ENCODE measurements around the gene MAN1A1.
"Not testable (repeated sequence)": the region's sequence is repeated elsewhere in the genome, so short reads cannot be mapped to it uniquely, and the experiment has no call there.

Gene MAN1A1

DNA sequence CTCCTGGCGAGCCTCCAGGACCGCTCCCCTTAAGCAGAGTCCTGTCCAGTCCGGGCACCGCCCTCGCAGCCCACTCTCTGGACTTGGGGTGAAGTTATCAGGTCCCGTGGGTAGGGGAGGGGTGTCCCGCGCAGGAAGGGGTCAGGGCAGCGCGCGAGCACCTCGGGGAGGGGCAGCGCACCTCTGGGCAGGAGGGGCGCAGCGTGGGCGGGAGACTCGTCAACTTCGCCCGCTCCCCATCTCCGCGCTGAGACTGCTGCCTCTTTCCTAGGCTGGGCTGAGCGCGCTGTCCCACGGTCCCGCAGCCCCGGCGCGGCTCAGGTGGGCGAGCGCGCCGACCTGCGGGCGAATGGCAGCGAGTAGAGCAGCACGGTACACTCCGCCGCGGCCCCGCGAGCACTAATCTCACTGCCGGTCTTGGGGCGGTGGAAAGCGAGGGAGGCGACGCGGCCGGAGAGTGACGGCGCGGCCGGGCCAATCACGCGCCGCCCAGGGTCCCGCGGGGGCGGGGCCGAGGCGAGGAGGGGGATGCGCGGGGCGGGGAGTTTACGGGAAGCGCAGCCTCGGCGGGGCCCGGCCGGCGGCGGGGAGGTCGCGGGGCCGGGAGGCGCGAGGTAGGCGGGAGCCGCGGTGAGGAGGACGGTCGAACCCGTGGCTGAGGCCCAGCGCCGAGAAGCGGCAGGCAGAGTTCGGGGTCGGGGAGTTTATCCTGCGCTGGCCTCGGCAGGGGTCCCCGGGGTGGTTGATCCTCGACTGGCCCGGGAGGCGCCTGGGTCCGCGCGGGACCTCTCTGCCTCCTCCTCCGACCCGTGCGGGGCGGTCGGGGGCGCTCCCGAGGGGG lies at the start of gene MAN1A1:
TSS of gene MAN1A1 (minus strand) at position 401 of the 841 bp plus-strand sequence. CDS start 696 bp downstream, outside the sequence.
- H3K4me1 ChIP-seq (ENCODE audit: control insufficient read depth in 1 of 2, insufficient read depth in 2 of 2, low read length in 2 of 2), result peaks cover 4 to 24% of the 10 kb centered on the region in 2 donors
- no peaks in the 10 kb centered on the region for H3K9me3 ChIP-seq (ENCODE audit: control insufficient read depth in 1 of 2, low read length in 2 of 2)
- no peaks in the 10 kb centered on the region for H3K27me3 ChIP-seq (ENCODE audit: low read depth, low read length)
- H3K4me3 ChIP-seq (ENCODE audit: low read depth in 1 of 2, low read length in 2 of 2), result peak within 1 kb of the TSS; percentile 75 to 99
- no peaks in the 10 kb centered on the region for H3K36me3 ChIP-seq (ENCODE audit: control insufficient read depth in 1 of 2, insufficient read depth in 2 of 2, low read length in 2 of 2)
- H3K27ac ChIP-seq (ENCODE audit: low read length), result peak within 1 kb of the TSS; percentile 83

GRCh38 chr6:119395192-119395591 lies 45.6 kb upstream of the MAN1A1 start:
- Histone ChIP-seq H3K9me3 (ENCODE audit: control insufficient read depth in 1 of 2, low read length in 2 of 2) (peaks cover 10 to 56% of the 10 kb centered on the region in 2 donors), H3K27me3 (ENCODE audit: low read depth, low read length) (no peaks in the 10 kb centered on the region), H3K4me3 (ENCODE audit: low read depth in 1 of 2, low read length in 2 of 2) (no peak overlapping the region), H3K4me1 (ENCODE audit: control insufficient read depth in 1 of 2, insufficient read depth in 2 of 2, low read length in 2 of 2) (no peaks in the 10 kb centered on the region), H3K36me3 (ENCODE audit: control insufficient read depth in 1 of 2, insufficient read depth in 2 of 2, low read length in 2 of 2) (no peaks in the 10 kb centered on the region), H3K27ac (ENCODE audit: low read length) (no peak overlapping the region)

DNA sequence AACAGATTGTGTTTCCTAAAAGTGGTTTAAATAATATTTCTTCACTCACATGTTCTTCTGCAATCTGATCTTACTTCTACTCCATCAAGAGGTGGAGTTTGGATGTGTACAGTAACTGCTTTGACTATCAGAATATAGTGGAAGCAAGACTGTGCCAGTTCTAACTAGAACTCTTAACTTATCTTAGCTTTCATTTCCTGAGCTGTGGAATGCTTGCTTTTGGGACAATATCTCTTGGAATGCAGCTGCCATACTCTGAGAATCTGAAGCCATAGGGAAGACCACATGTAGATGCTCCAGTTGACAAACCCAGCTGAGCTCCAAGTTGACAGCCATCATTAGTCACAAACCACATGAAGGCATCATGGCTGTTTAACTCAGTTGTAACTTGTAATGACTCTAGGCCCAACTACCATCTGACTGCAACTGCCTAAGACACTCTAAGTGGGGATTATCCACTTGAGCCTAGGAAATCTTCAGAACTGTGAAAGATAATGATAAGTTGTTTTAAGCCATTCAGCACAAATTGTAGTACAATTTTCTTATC lies 40.8 kb upstream of the MAN1A1 start:
- peaks cover 4 to 14% of the 10 kb centered on the region in 2 donors for H3K9me3 ChIP-seq (ENCODE audit: control insufficient read depth in 1 of 2, low read length in 2 of 2)
- H3K4me3 ChIP-seq (ENCODE audit: low read depth in 1 of 2, low read length in 2 of 2), result no peak overlapping the region
- H3K4me1 ChIP-seq (ENCODE audit: control insufficient read depth in 1 of 2, insufficient read depth in 2 of 2, low read length in 2 of 2), result no peaks in the 10 kb centered on the region
- H3K27ac ChIP-seq (ENCODE audit: low read length), result no peak overlapping the region
- no peaks in the 10 kb centered on the region for H3K36me3 ChIP-seq (ENCODE audit: control insufficient read depth in 1 of 2, insufficient read depth in 2 of 2, low read length in 2 of 2)
- H3K27me3 ChIP-seq (ENCODE audit: low read depth, low read length), result no peaks in the 10 kb centered on the region

- H3K27me3 ChIP-seq (ENCODE audit: low read depth, low read length), result no peaks in the 10 kb centered on the region
- H3K27ac ChIP-seq (ENCODE audit: low read length), result no peak overlapping the region
- H3K4me3 ChIP-seq (ENCODE audit: low read depth in 1 of 2, low read length in 2 of 2), result no peak overlapping the region
- peaks cover 0 to 5% of the 10 kb centered on the region in 2 donors for H3K9me3 ChIP-seq (ENCODE audit: control insufficient read depth in 1 of 2, low read length in 2 of 2)
- no peaks in the 10 kb centered on the region for H3K36me3 ChIP-seq (ENCODE audit: control insufficient read depth in 1 of 2, insufficient read depth in 2 of 2, low read length in 2 of 2)
- H3K4me1 ChIP-seq (ENCODE audit: control insufficient read depth in 1 of 2, insufficient read depth in 2 of 2, low read length in 2 of 2), result peaks cover 0 to 5% of the 10 kb centered on the region in 2 donors
Observed at GRCh38 chr6:119385994-119386393, 36.4 kb upstream of the MAN1A1 start.

- Histone ChIP-seq H3K4me1 (ENCODE audit: control insufficient read depth in 1 of 2, insufficient read depth in 2 of 2, low read length in 2 of 2) (peaks cover 0 to 5% of the 10 kb centered on the region in 2 donors), H3K27ac (ENCODE audit: low read length) (no peak overlapping the region), H3K36me3 (ENCODE audit: control insufficient read depth in 1 of 2, insufficient read depth in 2 of 2, low read length in 2 of 2) (no peaks in the 10 kb centered on the region), H3K4me3 (ENCODE audit: low read depth in 1 of 2, low read length in 2 of 2) (no peak overlapping the region), H3K27me3 (ENCODE audit: low read depth, low read length) (no peaks in the 10 kb centered on the region), H3K9me3 (ENCODE audit: control insufficient read depth in 1 of 2, low read length in 2 of 2) (peaks cover 0 to 9% of the 10 kb centered on the region in 2 donors)
Observed at GRCh38 chr6:119384444-119384843, 34.9 kb upstream of the MAN1A1 start.

DNA sequence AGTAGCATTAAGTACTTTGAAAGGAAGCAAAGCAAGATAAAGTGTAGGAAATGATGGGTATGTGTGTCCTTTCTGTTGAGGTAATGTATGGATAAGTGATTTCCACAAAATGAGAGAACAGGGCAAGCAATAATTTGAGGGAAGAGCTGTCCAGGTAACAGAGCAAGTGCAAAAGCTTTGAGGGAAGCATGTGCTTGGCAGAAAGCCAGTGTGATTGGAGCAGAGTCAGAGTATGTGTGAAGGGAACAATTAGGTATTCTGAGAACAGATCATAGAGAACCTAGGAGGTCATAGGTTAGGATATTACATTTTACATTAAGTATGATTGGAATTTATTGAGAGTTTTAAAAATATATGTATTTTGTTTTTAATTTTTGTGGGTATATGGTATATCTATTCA lies 30.2 kb upstream of the MAN1A1 start:
- H3K27ac ChIP-seq (ENCODE audit: low read length), result no peak overlapping the region
- H3K27me3 ChIP-seq (ENCODE audit: low read depth, low read length), result no peaks in the 10 kb centered on the region
- H3K36me3 ChIP-seq (ENCODE audit: control insufficient read depth in 1 of 2, insufficient read depth in 2 of 2, low read length in 2 of 2), result no peaks in the 10 kb centered on the region
- H3K9me3 ChIP-seq (ENCODE audit: control insufficient read depth in 1 of 2, low read length in 2 of 2), result peaks cover 0 to 9% of the 10 kb centered on the region in 2 donors
- H3K4me1 ChIP-seq (ENCODE audit: control insufficient read depth in 1 of 2, insufficient read depth in 2 of 2, low read length in 2 of 2), result peaks cover 0 to 5% of the 10 kb centered on the region in 2 donors
- H3K4me3 ChIP-seq (ENCODE audit: low read depth in 1 of 2, low read length in 2 of 2), result no peak overlapping the region

GRCh38 chr6:119377043-119377442 lies 27.5 kb upstream of the MAN1A1 start:
- not testable (repeated sequence) for H3K4me1 ChIP-seq (ENCODE audit: control insufficient read depth in 1 of 2, insufficient read depth in 2 of 2, low read length in 2 of 2); H3K9me3 ChIP-seq (ENCODE audit: control insufficient read depth in 1 of 2, low read length in 2 of 2); H3K27ac ChIP-seq (ENCODE audit: low read length); H3K4me3 ChIP-seq (ENCODE audit: low read depth in 1 of 2, low read length in 2 of 2); H3K27me3 ChIP-seq (ENCODE audit: low read depth, low read length); H3K36me3 ChIP-seq (ENCODE audit: control insufficient read depth in 1 of 2, insufficient read depth in 2 of 2, low read length in 2 of 2)

- H3K36me3 ChIP-seq (ENCODE audit: control insufficient read depth in 1 of 2, insufficient read depth in 2 of 2, low read length in 2 of 2), result no peaks in the 10 kb centered on the region
- H3K4me1 ChIP-seq (ENCODE audit: control insufficient read depth in 1 of 2, insufficient read depth in 2 of 2, low read length in 2 of 2), result no peaks in the 10 kb centered on the region
- H3K9me3 ChIP-seq (ENCODE audit: control insufficient read depth in 1 of 2, low read length in 2 of 2), result no peaks in the 10 kb centered on the region
- H3K4me3 ChIP-seq (ENCODE audit: low read depth in 1 of 2, low read length in 2 of 2), result no peak overlapping the region
- H3K27ac ChIP-seq (ENCODE audit: low read length), result no peak overlapping the region
- H3K27me3 ChIP-seq (ENCODE audit: low read depth, low read length), result no peaks in the 10 kb centered on the region
Observed at GRCh38 chr6:119370080-119370479, 20.5 kb upstream of the MAN1A1 start.

DNA sequence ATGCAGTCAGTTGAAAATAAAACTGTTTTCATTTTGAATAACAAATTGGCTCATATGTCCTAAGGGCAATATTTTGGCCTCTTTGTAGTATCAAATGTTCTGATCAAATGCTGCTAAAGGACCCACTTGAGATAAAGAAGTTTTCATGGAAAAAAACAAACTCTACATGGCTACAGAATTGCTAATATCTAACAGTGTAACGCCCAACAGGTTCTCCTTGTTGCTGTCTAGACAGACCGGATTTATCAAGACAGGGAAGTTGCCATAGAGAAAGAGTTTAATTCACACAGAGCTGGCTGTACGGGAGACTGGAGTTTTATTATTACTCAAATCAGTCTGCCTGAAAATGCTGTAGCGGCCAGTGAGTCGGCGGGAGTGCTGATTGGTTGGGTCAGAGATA lies 19.4 kb upstream of the MAN1A1 start:
- Histone ChIP-seq H3K27me3 (ENCODE audit: low read depth, low read length) (no peaks in the 10 kb centered on the region), H3K9me3 (ENCODE audit: control insufficient read depth in 1 of 2, low read length in 2 of 2) (no peaks in the 10 kb centered on the region), H3K4me3 (ENCODE audit: low read depth in 1 of 2, low read length in 2 of 2) (no peak overlapping the region), H3K4me1 (ENCODE audit: control insufficient read depth in 1 of 2, insufficient read depth in 2 of 2, low read length in 2 of 2) (no peaks in the 10 kb centered on the region), H3K27ac (ENCODE audit: low read length) (no peak overlapping the region), H3K36me3 (ENCODE audit: control insufficient read depth in 1 of 2, insufficient read depth in 2 of 2, low read length in 2 of 2) (no peaks in the 10 kb centered on the region)

GRCh38 chr6:119361209-119361608 lies 11.6 kb upstream of the MAN1A1 start:
- no peak overlapping the region for H3K27ac ChIP-seq (ENCODE audit: low read length)
- no peaks in the 10 kb centered on the region for H3K27me3 ChIP-seq (ENCODE audit: low read depth, low read length)
- no peak overlapping the region for H3K4me3 ChIP-seq (ENCODE audit: low read depth in 1 of 2, low read length in 2 of 2)
- H3K36me3 ChIP-seq (ENCODE audit: control insufficient read depth in 1 of 2, insufficient read depth in 2 of 2, low read length in 2 of 2), result no peaks in the 10 kb centered on the region
- H3K4me1 ChIP-seq (ENCODE audit: control insufficient read depth in 1 of 2, insufficient read depth in 2 of 2, low read length in 2 of 2), result no peaks in the 10 kb centered on the region
- no peaks in the 10 kb centered on the region for H3K9me3 ChIP-seq (ENCODE audit: control insufficient read depth in 1 of 2, low read length in 2 of 2)

- Histone ChIP-seq H3K9me3 (ENCODE audit: control insufficient read depth in 1 of 2, low read length in 2 of 2) (no peaks in the 10 kb centered on the region), H3K27me3 (ENCODE audit: low read depth, low read length) (no peaks in the 10 kb centered on the region), H3K4me3 (ENCODE audit: low read depth in 1 of 2, low read length in 2 of 2) (no peak overlapping the region), H3K27ac (ENCODE audit: low read length) (no peak overlapping the region), H3K36me3 (ENCODE audit: control insufficient read depth in 1 of 2, insufficient read depth in 2 of 2, low read length in 2 of 2) (no peaks in the 10 kb centered on the region), H3K4me1 (ENCODE audit: control insufficient read depth in 1 of 2, insufficient read depth in 2 of 2, low read length in 2 of 2) (no peaks in the 10 kb centered on the region)
Observed at GRCh38 chr6:119360262-119360915, 10.8 kb upstream of the MAN1A1 start.
